Activated CD4-positive, alpha-beta T cell treated with anti-CD3 and anti-CD28 coated beads, Interleukin-2, amount 50 U/mL, for 4 hours (primary cell): ENCODE measurements around the gene NMT2.
A peak's percentile ranks its signal among the peaks of the same experiment; 100 is the strongest.

ENCODE experiments used
- DNase-seq, 2 experiments: peaks; one replicate each; pipeline ENCODE4 v3.0.0-alpha.2; 2020

NMT2 gene

GRCh38 chr10:15088428-15089261, 79.8 kb downstream of the NMT2 start, which contains the start of gene ACBD7:
TSS of gene ACBD7 (minus strand) at chr10:15088776. CDS start at chr10:15088728, 48 bp downstream.
- peak; percentile 66 to 69 for DNase-seq

GRCh38 chr10:15084502-15084922, 84.0 kb downstream of the NMT2 start:
- no peak for DNase-seq

GRCh38 chr10:15083674-15084501, 84.6 kb downstream of the NMT2 start:
- no peak for DNase-seq

- DNase-seq: no peak
Observed at GRCh38 chr10:15075421-15075820, 93.1 kb downstream of the NMT2 start.

GRCh38 chr10:15072358-15072757, 96.1 kb downstream of the NMT2 start:
- DNase-seq: no peak

GRCh38 chr10:15069230-15069629, 99.3 kb downstream of the NMT2 start:
- DNase-seq: no peak

GRCh38 chr10:15068802-15069201, 99.7 kb downstream of the NMT2 start:
- DNase-seq: no peak

GRCh38 chr10:15067154-15067553, 101.3 kb downstream of the NMT2 start:
- no peak for DNase-seq

GRCh38 chr10:15060638-15061037, 107.9 kb downstream of the NMT2 start:
- no peak for DNase-seq

GRCh38 chr10:15059914-15060313, 108.6 kb downstream of the NMT2 start:
- DNase-seq: no peak

GRCh38 chr10:15058689-15059088, 109.8 kb downstream of the NMT2 start:
- no peak for DNase-seq
